ENCODE data around the gene SYNE1. TPM values are rescaled to one million over a fixed set of nuclear protein-coding genes. Genes with fewer than 3 reads are reported as not detected.

The SYNE1 gene
- total and polyA plus RNA-seq, 10 of the 15 experiments (the other 5 are each of a cell fraction or from before 2014, with no cell fraction given): 2.3 to 28.7 (median 14.1) TPM

DNA sequence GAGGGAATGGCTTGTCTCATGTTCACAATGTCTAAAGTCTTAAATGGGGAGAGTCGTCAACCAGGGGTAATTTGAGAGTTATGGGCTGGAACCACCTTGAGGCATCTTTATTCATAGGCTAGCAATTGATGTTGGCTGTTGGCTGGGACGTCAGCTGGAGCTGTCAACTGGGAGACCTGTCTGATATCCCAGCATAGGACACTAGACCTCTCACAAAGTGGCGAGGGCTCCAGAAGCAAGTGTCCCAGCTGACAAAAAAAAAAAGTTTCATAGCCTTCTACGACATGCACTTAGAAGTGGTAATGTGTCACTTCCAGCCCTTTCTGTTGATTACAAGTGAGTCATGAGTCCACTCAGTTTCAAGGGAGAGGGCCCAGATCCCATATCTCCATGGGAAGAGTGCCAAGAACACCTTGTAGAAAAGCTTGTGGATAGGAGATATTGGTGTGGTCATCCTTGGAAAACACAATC, 551.7 kb downstream of the SYNE1 start:
- no peak overlapping the region for H3K4me3 ChIP-seq
- POLR2A ChIA-PET: no interaction called here
- 14% methylated on average over 4 of the region's 4 CpGs for WGBS (ENCODE audit: insufficient coverage, insufficient replicate concordance, low lambda C conversion rate, missing lambda C conversion rate)
- no peak overlapping the region for H3K4me2 ChIP-seq (ENCODE audit: control insufficient read depth, insufficient read depth)
- H3K9ac ChIP-seq (ENCODE audit: control insufficient read depth, insufficient read depth, low read length): no peak overlapping the region
- intact Hi-C loops (cut with micrococcal nuclease; ENCODE audit: unreplicated experiment) (no loop called here), in situ Hi-C loops (cut with MboI) (no loop called here)
- BruUV-seq (replicated peaks): no TSS peak
- RAD21 ChIA-PET (ENCODE audit: unreplicated experiment): no interaction called here
- no peak for FAIRE-seq
- H3K4me1 ChIP-seq (ENCODE audit: control insufficient read depth, insufficient read depth, low read length): no peaks in the 10 kb centered on the region
- DNase-seq (ENCODE audit: low read depth, low spot score): no peak
- SMC1A ChIA-PET (ENCODE audit: uncharacterized antibody, unreplicated experiment): no interaction called here
- no peak for ATAC-seq
- no peaks in the 10 kb centered on the region for H3K79me2 ChIP-seq (ENCODE audit: control insufficient read depth, insufficient read depth, low read length)
- H4K20me1 ChIP-seq (ENCODE audit: control insufficient read depth, insufficient read depth): no peaks in the 10 kb centered on the region
- no peak overlapping the region for H3K27ac ChIP-seq (ENCODE audit: control insufficient read depth, insufficient read depth)
- no peak overlapping the region for H2AFZ ChIP-seq (ENCODE audit: control insufficient read depth, low read depth, low read length)
- H3K9me3 ChIP-seq (replicated peaks; ENCODE audit: control insufficient read depth, insufficient read depth, low read length): no peaks in the 10 kb centered on the region
- CTCF ChIA-PET: no interaction called here
- no peaks in the 10 kb centered on the region; a peak in 1 of 4 replicates for H3K27me3 ChIP-seq (replicated peaks in 1 of 2; ENCODE audit: control insufficient read depth in 2 of 2, insufficient read depth in 2 of 2, low read length in 1 of 2)
- no peaks in the 10 kb centered on the region for H3K36me3 ChIP-seq (ENCODE audit: control insufficient read depth in 2 of 2, insufficient read depth in 2 of 2, low read length in 1 of 2)
- no peak for TF ChIP-seq ZNF24 (IDR thresholded peaks at IDR 0.05)
- no peak for TF ChIP-seq ETV6 (conservative IDR thresholded peaks at IDR 0.05 in 1 of 2, IDR thresholded peaks at IDR 0.05 in 1 of 2; ENCODE audit: borderline replicate concordance in 1 of 2, low read depth in 1 of 2)
- TF ChIP-seq, protein P1, sequence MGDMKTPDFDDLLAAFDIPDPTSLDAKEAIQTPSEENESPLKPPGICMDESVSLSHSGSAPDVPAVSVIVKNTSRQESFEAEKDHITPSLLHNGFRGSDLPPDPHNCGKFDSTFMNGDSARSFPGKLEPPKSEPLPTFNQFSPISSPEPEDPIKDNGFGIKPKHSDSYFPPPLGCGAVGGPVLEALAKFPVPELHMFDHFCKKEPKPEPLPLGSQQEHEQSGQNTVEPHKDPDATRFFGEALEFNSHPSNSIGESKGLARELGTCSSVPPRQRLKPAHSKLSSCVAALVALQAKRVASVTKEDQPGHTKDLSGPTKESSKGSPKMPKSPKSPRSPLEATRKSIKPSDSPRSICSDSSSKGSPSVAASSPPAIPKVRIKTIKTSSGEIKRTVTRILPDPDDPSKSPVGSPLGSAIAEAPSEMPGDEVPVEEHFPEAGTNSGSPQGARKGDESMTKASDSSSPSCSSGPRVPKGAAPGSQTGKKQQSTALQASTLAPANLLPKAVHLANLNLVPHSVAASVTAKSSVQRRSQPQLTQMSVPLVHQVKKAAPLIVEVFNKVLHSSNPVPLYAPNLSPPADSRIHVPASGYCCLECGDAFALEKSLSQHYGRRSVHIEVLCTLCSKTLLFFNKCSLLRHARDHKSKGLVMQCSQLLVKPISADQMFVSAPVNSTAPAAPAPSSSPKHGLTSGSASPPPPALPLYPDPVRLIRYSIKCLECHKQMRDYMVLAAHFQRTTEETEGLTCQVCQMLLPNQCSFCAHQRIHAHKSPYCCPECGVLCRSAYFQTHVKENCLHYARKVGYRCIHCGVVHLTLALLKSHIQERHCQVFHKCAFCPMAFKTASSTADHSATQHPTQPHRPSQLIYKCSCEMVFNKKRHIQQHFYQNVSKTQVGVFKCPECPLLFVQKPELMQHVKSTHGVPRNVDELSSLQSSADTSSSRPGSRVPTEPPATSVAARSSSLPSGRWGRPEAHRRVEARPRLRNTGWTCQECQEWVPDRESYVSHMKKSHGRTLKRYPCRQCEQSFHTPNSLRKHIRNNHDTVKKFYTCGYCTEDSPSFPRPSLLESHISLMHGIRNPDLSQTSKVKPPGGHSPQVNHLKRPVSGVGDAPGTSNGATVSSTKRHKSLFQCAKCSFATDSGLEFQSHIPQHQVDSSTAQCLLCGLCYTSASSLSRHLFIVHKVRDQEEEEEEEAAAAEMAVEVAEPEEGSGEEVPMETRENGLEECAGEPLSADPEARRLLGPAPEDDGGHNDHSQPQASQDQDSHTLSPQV (IDR thresholded peaks at IDR 0.05): no peak
- TF ChIP-seq, protein P2, sequence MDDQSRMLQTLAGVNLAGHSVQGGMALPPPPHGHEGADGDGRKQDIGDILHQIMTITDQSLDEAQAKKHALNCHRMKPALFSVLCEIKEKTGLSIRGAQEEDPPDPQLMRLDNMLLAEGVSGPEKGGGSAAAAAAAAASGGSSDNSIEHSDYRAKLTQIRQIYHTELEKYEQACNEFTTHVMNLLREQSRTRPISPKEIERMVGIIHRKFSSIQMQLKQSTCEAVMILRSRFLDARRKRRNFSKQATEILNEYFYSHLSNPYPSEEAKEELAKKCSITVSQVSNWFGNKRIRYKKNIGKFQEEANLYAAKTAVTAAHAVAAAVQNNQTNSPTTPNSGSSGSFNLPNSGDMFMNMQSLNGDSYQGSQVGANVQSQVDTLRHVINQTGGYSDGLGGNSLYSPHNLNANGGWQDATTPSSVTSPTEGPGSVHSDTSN (IDR thresholded peaks at IDR 0.05; ENCODE audit: insufficient replicate concordance, low read depth, low read length): no peak
- no peak for TF ChIP-seq HCFC1 (IDR thresholded peaks at IDR 0.05; ENCODE audit: low read length)
- no peak for TF ChIP-seq FOS (IDR thresholded peaks at IDR 0.05; ENCODE audit: borderline replicate concordance, extremely low read depth, insufficient read length)
- TF ChIP-seq, protein P3, sequence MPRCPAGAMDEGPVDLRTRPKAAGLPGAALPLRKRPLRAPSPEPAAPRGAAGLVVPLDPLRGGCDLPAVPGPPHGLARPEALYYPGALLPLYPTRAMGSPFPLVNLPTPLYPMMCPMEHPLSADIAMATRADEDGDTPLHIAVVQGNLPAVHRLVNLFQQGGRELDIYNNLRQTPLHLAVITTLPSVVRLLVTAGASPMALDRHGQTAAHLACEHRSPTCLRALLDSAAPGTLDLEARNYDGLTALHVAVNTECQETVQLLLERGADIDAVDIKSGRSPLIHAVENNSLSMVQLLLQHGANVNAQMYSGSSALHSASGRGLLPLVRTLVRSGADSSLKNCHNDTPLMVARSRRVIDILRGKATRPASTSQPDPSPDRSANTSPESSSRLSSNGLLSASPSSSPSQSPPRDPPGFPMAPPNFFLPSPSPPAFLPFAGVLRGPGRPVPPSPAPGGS (IDR thresholded peaks at IDR 0.05; ENCODE audit: borderline replicate concordance, insufficient read depth, low read depth, low read length, poor library complexity, severe bottlenecking): no peak
- no peak for TF ChIP-seq NR2C2 (IDR thresholded peaks at IDR 0.05; ENCODE audit: borderline replicate concordance, control insufficient read depth, insufficient read length, low read depth)
- TF ChIP-seq FOXK2 (IDR thresholded peaks at IDR 0.05): no peak
- TF ChIP-seq, protein P4, sequence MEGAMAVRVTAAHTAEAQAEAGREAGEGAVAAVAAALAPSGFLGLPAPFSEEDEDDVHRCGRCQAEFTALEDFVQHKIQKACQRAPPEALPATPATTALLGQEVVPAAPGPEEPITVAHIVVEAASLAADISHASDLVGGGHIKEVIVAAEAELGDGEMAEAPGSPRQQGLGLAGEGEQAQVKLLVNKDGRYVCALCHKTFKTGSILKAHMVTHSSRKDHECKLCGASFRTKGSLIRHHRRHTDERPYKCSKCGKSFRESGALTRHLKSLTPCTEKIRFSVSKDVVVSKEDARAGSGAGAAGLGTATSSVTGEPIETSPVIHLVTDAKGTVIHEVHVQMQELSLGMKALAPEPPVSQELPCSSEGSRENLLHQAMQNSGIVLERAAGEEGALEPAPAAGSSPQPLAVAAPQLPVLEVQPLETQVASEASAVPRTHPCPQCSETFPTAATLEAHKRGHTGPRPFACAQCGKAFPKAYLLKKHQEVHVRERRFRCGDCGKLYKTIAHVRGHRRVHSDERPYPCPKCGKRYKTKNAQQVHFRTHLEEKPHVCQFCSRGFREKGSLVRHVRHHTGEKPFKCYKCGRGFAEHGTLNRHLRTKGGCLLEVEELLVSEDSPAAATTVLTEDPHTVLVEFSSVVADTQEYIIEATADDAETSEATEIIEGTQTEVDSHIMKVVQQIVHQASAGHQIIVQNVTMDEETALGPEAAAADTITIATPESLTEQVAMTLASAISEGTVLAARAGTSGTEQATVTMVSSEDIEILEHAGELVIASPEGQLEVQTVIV (IDR thresholded peaks at IDR 0.05; ENCODE audit: borderline replicate concordance, partially characterized antibody): no peak
- TF ChIP-seq NBN (IDR thresholded peaks at IDR 0.05): no peak
- no peak for TF ChIP-seq CEBPB (IDR thresholded peaks at IDR 0.05; ENCODE audit: borderline replicate concordance in 1 of 2, low read depth in 2 of 2, low read length in 2 of 2)
- no peak for TF ChIP-seq DPF2 (IDR thresholded peaks at IDR 0.05)
- TF ChIP-seq CHD1 (IDR thresholded peaks at IDR 0.05; ENCODE audit: low read depth, low read length): no peak
- no peak for TF ChIP-seq MYC (IDR thresholded peaks at IDR 0.05; ENCODE audit: insufficient read depth, insufficient read length, insufficient replicate concordance, low read length, severe bottlenecking)
